GM12873 (cell line): Measurements from ENCODE around the gene CTNNA3.

Experiments used
- CTCF ChIP-seq: IDR thresholded peaks from 2 replicates; pipeline ENCODE4 v1.5.1; 2012; ENCODE audit warnings: low read depth, mild to moderate bottlenecking, moderate library complexity, low read length, control low read depth; ENCODE audit not compliant: insufficient read depth; ENCODE audit errors: missing control alignments

CTNNA3 gene

DNA sequence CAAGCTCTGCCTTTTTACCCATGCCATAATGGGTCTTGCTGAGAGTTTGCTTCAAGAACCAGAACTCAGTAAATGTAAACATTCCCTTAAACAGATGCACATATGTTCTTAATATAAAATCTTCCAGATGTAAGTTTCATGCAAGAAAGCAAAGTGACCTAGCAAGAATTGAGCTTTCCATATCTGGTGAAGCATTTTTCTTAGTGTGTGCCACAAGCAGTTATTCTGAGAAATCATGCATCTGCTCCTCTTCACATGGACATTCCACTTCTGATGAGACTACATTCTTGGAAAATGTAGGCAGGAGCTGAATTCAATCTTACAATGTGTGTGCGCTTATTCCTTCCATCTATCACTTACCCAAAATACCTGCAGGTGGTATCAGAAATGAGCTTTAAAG is 997.9 kb downstream of the CTNNA3 start:
- no peak for TF ChIP-seq CTCF

- no peak for TF ChIP-seq CTCF
These were observed 1000.9 kb downstream of the CTNNA3 start for GRCh38 chr10:66695046-66695445.

- TF ChIP-seq CTCF = no peak
These were observed 1011.4 kb downstream of the CTNNA3 start for GRCh38 chr10:66684581-66684980.

DNA sequence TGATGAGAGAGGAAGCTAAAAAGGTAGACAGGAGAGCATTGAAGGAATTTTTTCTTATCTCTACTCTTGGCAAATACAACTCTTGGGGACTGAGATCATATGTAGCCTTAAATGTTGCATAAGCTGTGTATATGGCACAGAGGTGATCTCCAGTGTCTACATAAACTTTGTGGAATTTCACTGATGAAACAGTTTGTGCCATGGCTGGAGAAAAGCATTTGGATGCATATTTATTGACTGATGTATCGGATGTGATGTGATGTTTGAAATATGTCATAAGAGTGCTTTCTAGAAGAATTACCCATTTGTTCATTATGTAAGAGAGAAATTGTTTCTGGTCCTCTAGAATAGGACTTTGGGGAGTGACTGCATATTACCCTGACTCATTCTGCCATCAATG is 1015.1 kb downstream of the CTNNA3 start:
- no peak for TF ChIP-seq CTCF

GRCh38 chr10:66678521-66678920 is 1017.5 kb downstream of the CTNNA3 start:
- TF ChIP-seq CTCF = no peak

GRCh38 chr10:66673071-66673470 is 1022.9 kb downstream of the CTNNA3 start:
- no peak for TF ChIP-seq CTCF

- TF ChIP-seq CTCF = no peak
These were observed 1024.4 kb downstream of the CTNNA3 start for GRCh38 chr10:66671562-66671961.
